CD4-positive, alpha-beta memory T cell (primary cell): ENCODE measurements around the gene TBC1D4. TPM values are rescaled to one million over a fixed set of nuclear protein-coding genes. Genes with fewer than 3 reads are reported as not detected.

Source experiments
- CTCF ChIA-PET: fragments of 350-600 bp; sonication (Branson Sonifier 250); formaldehyde crosslinking; loops from one replicate; lab custom pipeline; 2021; ENCODE audit warnings: inconsistent platforms; ENCODE audit not compliant: partially characterized antibody; lab: Charles Lee
- POLR2A ChIA-PET: fragments of 350-600 bp; sonication (Branson Sonifier 250); formaldehyde crosslinking; loops from one replicate; lab custom pipeline; 2021; ENCODE audit not compliant: partially characterized antibody; lab: Charles Lee
- DNase-seq, 5 donors: peaks; one replicate each; pipeline versions ENCODE4 v3.0.0 to v3.0.0-alpha.2; 2020 to 2022; ENCODE audit warnings: mixed read lengths in 1 of 5
- H3K27ac ChIP-seq: one replicate; pipeline ENCODE4 v1.7.0; 2013; ENCODE audit warnings: low read depth, low read length
- H3K27me3 ChIP-seq: 2 replicates; pipeline ENCODE4 v1.7.0; 2013; ENCODE audit warnings: mild to moderate bottlenecking, low read length, moderate library complexity; ENCODE audit not compliant: insufficient read depth
- H3K36me3 ChIP-seq: 2 replicates; pipeline ENCODE4 v1.7.0; 2013; ENCODE audit warnings: mild to moderate bottlenecking, low read length, moderate library complexity; ENCODE audit not compliant: insufficient read depth
- H3K4me1 ChIP-seq: 2 replicates; pipeline ENCODE4 v1.7.0; 2013; ENCODE audit warnings: mild to moderate bottlenecking, low read length, moderate library complexity; ENCODE audit not compliant: insufficient read depth
- H3K4me3 ChIP-seq, 2 donors: one replicate each; pipeline ENCODE4 v1.7.0; 2013; ENCODE audit warnings: low read length in 2 of 2, mild to moderate bottlenecking in 1 of 2
- H3K9me3 ChIP-seq, 2 donors: one replicate each; pipeline ENCODE4 v1.7.0; 2013; ENCODE audit warnings: low read length in 2 of 2, control low read depth in 1 of 2; ENCODE audit not compliant: control insufficient read depth in 1 of 2
- H3K27ac Mint-ChIP-seq, 7 donors: one replicate each; pipeline ENCODE4 v1.8.0; 2020 to 2021; ENCODE audit warnings: mixed read lengths in 7 of 7, mild to moderate bottlenecking in 6 of 7, inconsistent platforms in 3 of 7, moderate library complexity in 3 of 7
- H3K27me3 Mint-ChIP-seq, 2 donors: one replicate each; pipeline ENCODE4 v1.8.0; 2020 to 2021; ENCODE audit warnings: mixed read lengths in 2 of 2
- H3K36me3 Mint-ChIP-seq, 2 donors: one replicate each; pipeline ENCODE4 v1.8.0; 2020 to 2021; ENCODE audit warnings: mixed read lengths in 2 of 2, inconsistent platforms in 1 of 2, mild to moderate bottlenecking in 1 of 2
- H3K4me1 Mint-ChIP-seq, 4 donors: one replicate each; pipeline ENCODE4 v1.8.0; 2020 to 2021; ENCODE audit warnings: mixed read lengths in 4 of 4, mild to moderate bottlenecking in 1 of 4
- H3K4me3 Mint-ChIP-seq, 8 donors: one replicate each; pipeline ENCODE4 v1.8.0; 2020 to 2021; ENCODE audit warnings: mixed read lengths in 8 of 8, mild to moderate bottlenecking in 7 of 8, moderate library complexity in 6 of 8, inconsistent platforms in 3 of 8
- H3K9me3 Mint-ChIP-seq, 8 donors: one replicate each; pipeline ENCODE4 v1.8.0; 2020 to 2021; ENCODE audit warnings: mixed read lengths in 8 of 8, mild to moderate bottlenecking in 5 of 8, inconsistent platforms in 3 of 8, moderate library complexity in 1 of 8
- intact Hi-C: fragments of 100-400 bp; cut with micrococcal nuclease; formaldehyde crosslinking; loops from one replicate; pipeline ENCODE4 v1.15.1; 2023
- polyA plus RNA-seq, 2 donors: library from polyadenylated mRNA; unstranded; fragments of 300-500 nt; fragmentation: Illumina TruSeq; gene quantifications; one replicate each; pipeline ENCODE4 v1.2.3, GENCODE V29; 2021
- total RNA-seq, 2 experiments: library from RNA; stranded (reverse); gene quantifications; one replicate each; pipeline ENCODE4 v1.2.3, GENCODE V29; 2021

The TBC1D4 gene
- total and polyA plus RNA-seq, 4 experiments from 2014 or later = 9.5 to 67.2 (median 45.4) TPM

GRCh38 chr13:75495938-75496337 lies 14.0 kb upstream of the TBC1D4 start:
- Histone ChIP-seq H3K27ac (no peak overlapping the region), H3K4me1 (no peaks in the 10 kb centered on the region), H3K4me3 (no peak overlapping the region), H3K9me3 (no peaks in the 10 kb centered on the region), H3K36me3 (no peaks in the 10 kb centered on the region), H3K27me3 (no peaks in the 10 kb centered on the region)
- no peaks in the 10 kb centered on the region for H3K36me3 Mint-ChIP-seq
- H3K4me3 Mint-ChIP-seq = no peak overlapping the region
- no peak for DNase-seq
- no peaks in the 10 kb centered on the region for H3K9me3 Mint-ChIP-seq
- H3K4me1 Mint-ChIP-seq = no peaks in the 10 kb centered on the region
- no peak overlapping the region for H3K27ac Mint-ChIP-seq
- intact Hi-C loops = no loop called here
- peaks cover 6 to 7% of the 10 kb centered on the region in 2 donors for H3K27me3 Mint-ChIP-seq
- CTCF ChIA-PET = no interaction called here
- POLR2A ChIA-PET = no interaction called here

- Histone ChIP-seq H3K4me1 (no peaks in the 10 kb centered on the region), H3K36me3 (no peaks in the 10 kb centered on the region), H3K27me3 (no peaks in the 10 kb centered on the region), H3K4me3 (no peak overlapping the region), H3K9me3 (no peaks in the 10 kb centered on the region), H3K27ac (no peak overlapping the region)
- Mint-ChIP-seq H3K4me3 (no peak overlapping the region), H3K4me1 (no peaks in the 10 kb centered on the region), H3K27ac (no peak overlapping the region), H3K36me3 (no peaks in the 10 kb centered on the region), H3K27me3 (peaks cover 6 to 7% of the 10 kb centered on the region in 2 donors), H3K9me3 (no peaks in the 10 kb centered on the region)
- CTCF ChIA-PET = no interaction called here
- POLR2A ChIA-PET = no interaction called here
- intact Hi-C loops = no loop called here
- DNase-seq = no peak
Observed at GRCh38 chr13:75494491-75494890, 12.5 kb upstream of the TBC1D4 start.

DNA sequence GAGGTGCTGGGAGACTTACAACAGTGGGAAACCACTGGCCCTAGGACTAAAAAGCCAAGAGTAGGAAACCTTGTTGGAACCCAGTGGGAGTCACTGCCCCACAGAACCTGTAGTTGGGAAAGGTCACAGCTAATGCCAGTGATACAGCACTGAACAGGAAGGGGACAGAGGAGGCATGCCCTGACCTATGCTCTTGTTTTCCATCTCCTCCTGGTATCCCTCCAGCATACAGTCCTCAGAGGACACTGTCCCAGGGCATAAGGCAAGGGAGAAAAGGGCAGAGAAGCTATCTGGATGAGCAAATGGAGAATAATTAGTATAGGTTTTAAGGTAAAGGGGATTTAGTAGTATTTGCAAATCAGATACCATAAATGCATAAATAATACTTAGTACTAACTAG lies 11.2 kb upstream of the TBC1D4 start:
- Mint-ChIP-seq H3K4me3 (no peak overlapping the region), H3K9me3 (no peaks in the 10 kb centered on the region), H3K4me1 (no peaks in the 10 kb centered on the region), H3K27me3 (peaks cover 1 to 5% of the 10 kb centered on the region in 2 donors), H3K36me3 (no peaks in the 10 kb centered on the region), H3K27ac (no peak overlapping the region)
- H3K36me3 ChIP-seq = no peaks in the 10 kb centered on the region
- H3K27ac ChIP-seq = no peak overlapping the region
- H3K4me3 ChIP-seq = no peak overlapping the region
- ChIA-PET CTCF (no interaction called here), POLR2A (no interaction called here)
- no peaks in the 10 kb centered on the region for H3K9me3 ChIP-seq
- no peak for DNase-seq
- no peaks in the 10 kb centered on the region for H3K4me1 ChIP-seq
- no peaks in the 10 kb centered on the region for H3K27me3 ChIP-seq
- intact Hi-C loops = no loop called here

DNA sequence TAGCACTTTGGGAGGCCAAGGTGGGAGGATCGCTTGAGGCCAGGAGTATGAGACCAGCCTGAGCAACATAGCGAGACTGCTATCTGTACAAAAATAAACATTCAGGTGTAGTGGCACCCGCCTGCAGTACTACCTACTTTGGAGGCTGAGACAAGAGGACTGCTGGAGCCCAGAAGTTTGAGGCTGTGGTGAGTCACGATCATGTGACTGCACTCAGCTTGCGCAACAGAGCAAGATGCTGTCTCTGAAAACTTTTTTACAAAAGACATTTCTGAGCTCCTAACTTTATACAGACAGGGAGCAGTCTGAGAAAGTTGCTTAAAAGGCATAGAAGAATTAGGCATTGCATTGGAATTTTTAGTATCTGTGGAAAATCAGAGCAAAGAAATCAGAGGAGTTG lies 10.4 kb upstream of the TBC1D4 start:
- no peaks in the 10 kb centered on the region for H3K27me3 ChIP-seq
- ChIA-PET CTCF (no interaction called here), POLR2A (no interaction called here)
- Mint-ChIP-seq H3K4me1 (no peaks in the 10 kb centered on the region), H3K27me3 (peaks cover 4 to 7% of the 10 kb centered on the region in 2 donors), H3K9me3 (no peaks in the 10 kb centered on the region), H3K27ac (no peak overlapping the region), H3K4me3 (no peak overlapping the region), H3K36me3 (no peaks in the 10 kb centered on the region)
- intact Hi-C loops = no loop called here
- no peaks in the 10 kb centered on the region for H3K9me3 ChIP-seq
- no peaks in the 10 kb centered on the region for H3K36me3 ChIP-seq
- DNase-seq = no peak
- no peak overlapping the region for H3K27ac ChIP-seq
- no peak overlapping the region for H3K4me3 ChIP-seq
- no peaks in the 10 kb centered on the region for H3K4me1 ChIP-seq

DNA sequence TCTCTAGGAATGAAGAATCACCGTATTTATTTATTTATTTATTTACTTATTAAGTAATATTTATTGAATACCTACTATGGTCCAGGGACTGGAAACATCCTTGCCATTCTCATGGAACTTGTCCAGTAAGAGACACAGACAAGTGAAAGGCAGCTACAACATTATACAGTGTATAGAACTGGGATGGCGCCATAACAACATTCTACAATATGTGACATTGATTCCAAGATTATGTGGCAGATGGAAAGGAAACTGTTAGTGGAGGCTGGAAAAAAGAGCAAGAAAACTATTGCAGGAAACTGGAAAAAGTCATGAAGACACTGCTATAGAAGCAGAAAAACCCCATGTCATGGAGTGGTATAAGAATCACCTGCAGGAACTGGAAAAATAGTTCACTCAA lies 9.4 kb upstream of the TBC1D4 start:
- Mint-ChIP-seq H3K9me3 (no peaks in the 10 kb centered on the region), H3K27me3 (peaks cover 12% of the 10 kb centered on the region in 2 donors), H3K36me3 (no peaks in the 10 kb centered on the region), H3K27ac (no peak overlapping the region), H3K4me3 (no peak overlapping the region), H3K4me1 (no peaks in the 10 kb centered on the region)
- Histone ChIP-seq H3K4me1 (no peaks in the 10 kb centered on the region), H3K36me3 (no peaks in the 10 kb centered on the region), H3K4me3 (no peak overlapping the region), H3K27me3 (no peaks in the 10 kb centered on the region), H3K9me3 (no peaks in the 10 kb centered on the region), H3K27ac (no peak overlapping the region)
- no peak for DNase-seq
- intact Hi-C loops = no loop called here
- ChIA-PET CTCF (interaction anchor here (2.0 kb wide), 1 partner anchor 13 kb away, joined by 5 read pairs; no protein-coding TSS in a partner anchor), POLR2A (no interaction called here)

GRCh38 chr13:75489502-75490263 lies 7.7 kb upstream of the TBC1D4 start:
- Mint-ChIP-seq H3K4me3 (no peak overlapping the region), H3K36me3 (no peaks in the 10 kb centered on the region), H3K4me1 (no peaks in the 10 kb centered on the region), H3K9me3 (no peaks in the 10 kb centered on the region), H3K27me3 (peaks cover 23 to 24% of the 10 kb centered on the region in 2 donors), H3K27ac (no peak overlapping the region)
- ChIA-PET POLR2A (no interaction called here), CTCF (interaction anchor here (2.0 kb wide), 1 partner anchor 15 kb away, joined by 5 read pairs; no protein-coding TSS in a partner anchor)
- intact Hi-C loops = no loop called here
- no peak overlapping the region for H3K27ac ChIP-seq
- DNase-seq = no peak
- no peak overlapping the region for H3K4me3 ChIP-seq
- H3K9me3 ChIP-seq = no peaks in the 10 kb centered on the region
- H3K27me3 ChIP-seq = no peaks in the 10 kb centered on the region
- H3K4me1 ChIP-seq = no peaks in the 10 kb centered on the region
- H3K36me3 ChIP-seq = no peaks in the 10 kb centered on the region

DNA sequence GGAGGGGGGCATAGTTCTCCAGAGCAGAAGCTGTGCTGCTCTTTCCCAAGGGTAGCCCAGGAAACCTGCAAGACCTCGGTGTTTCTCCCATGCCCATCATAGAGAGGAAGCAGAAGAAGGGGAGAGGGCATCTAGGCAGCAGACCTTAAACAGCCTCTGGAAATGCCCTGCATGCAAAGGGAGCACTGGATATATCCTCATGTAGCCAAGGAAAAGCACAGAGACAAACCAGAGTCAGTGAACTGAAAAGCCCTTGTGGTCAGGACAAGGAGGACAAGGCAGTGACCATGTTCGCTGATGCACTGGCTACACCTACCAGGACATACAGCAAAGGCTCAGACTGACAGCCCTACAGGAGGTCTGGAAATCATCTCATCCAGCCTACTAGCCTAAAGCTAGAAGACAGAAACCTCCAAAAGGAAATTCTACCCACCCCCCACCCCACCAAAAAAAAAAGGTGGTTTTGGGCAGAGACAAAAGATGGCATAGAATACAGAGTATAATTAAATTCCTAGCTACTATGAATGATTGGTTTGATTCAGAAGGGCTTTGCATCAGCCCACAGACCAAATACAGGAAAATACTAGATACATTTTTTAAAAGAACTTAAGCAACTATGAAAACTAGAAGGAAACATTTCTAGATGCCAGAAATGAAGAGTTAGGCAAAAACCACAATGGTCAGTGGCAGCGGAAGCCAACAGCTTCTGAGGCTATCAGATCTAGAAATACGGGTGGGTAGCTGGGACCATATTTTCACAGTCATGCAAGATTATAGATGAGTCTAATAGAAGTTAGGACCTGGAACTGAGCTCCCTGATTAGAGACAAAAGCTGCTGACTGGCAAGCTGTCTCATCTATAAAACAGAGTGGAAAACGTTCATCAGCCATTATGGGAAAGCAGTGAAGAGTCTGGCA lies 4.4 kb upstream of the TBC1D4 start:
- peaks cover 0 to 4% of the 10 kb centered on the region in 2 donors for H3K36me3 Mint-ChIP-seq
- no peaks in the 10 kb centered on the region for H3K9me3 Mint-ChIP-seq
- no peak overlapping the region for H3K27ac Mint-ChIP-seq
- DNase-seq = no peak
- ChIA-PET CTCF (interaction anchor here (0.6 kb wide), 1 partner anchor 43 kb away, joined by 3 read pairs; no protein-coding TSS in a partner anchor), POLR2A (no interaction called here)
- intact Hi-C loops = no loop called here
- peaks cover 25 to 38% of the 10 kb centered on the region in 2 donors for H3K27me3 Mint-ChIP-seq
- no peak overlapping the region for H3K4me3 Mint-ChIP-seq
- Histone ChIP-seq H3K4me3 (no peak overlapping the region), H3K27me3 (no peaks in the 10 kb centered on the region), H3K4me1 (peaks cover 6% of the 10 kb centered on the region), H3K36me3 (no peaks in the 10 kb centered on the region), H3K27ac (no peak overlapping the region), H3K9me3 (no peaks in the 10 kb centered on the region)
- peaks cover 4 to 9% (median 5%) of the 10 kb centered on the region in 4 donors for H3K4me1 Mint-ChIP-seq
